Tibial nerve (tissue), 4 donors: Measurements from ENCODE around the gene SHISAL2A.

Source experiments
- EP300 ChIP-seq, 2 donors: sonication (generic); formaldehyde crosslinking; IDR thresholded peaks; one replicate each; pipeline ENCODE4 v1.6.1; 2017; ENCODE audit warnings: antibody characterized with exemption in 2 of 2, mild to moderate bottlenecking in 1 of 2
- POLR2A ChIP-seq, 2 donors: fragments of 450-650 bp; IDR thresholded peaks; one replicate each; pipeline ENCODE4 v1.6.1; 2017; ENCODE audit warnings: antibody characterized with exemption in 2 of 2, mild to moderate bottlenecking in 2 of 2, moderate library complexity in 2 of 2
- TF ChIP-seq, protein P1 (sequence below), 5 experiments: fragments of 200-600 bp in 3 of 5; fragments of 450-650 bp in 2 of 5; sonication (generic) in 3 of 5; IDR thresholded peaks; one replicate each; pipeline ENCODE4 v1.5.1; 2016 to 2019; ENCODE audit warnings: antibody characterized with exemption in 5 of 5, mild to moderate bottlenecking in 3 of 5, moderate library complexity in 2 of 5

- TF ChIP-seq EP300 (IDR thresholded peaks at IDR 0.05) (no peak), POLR2A (IDR thresholded peaks at IDR 0.05) (no peak)
- TF ChIP-seq, protein P1, sequence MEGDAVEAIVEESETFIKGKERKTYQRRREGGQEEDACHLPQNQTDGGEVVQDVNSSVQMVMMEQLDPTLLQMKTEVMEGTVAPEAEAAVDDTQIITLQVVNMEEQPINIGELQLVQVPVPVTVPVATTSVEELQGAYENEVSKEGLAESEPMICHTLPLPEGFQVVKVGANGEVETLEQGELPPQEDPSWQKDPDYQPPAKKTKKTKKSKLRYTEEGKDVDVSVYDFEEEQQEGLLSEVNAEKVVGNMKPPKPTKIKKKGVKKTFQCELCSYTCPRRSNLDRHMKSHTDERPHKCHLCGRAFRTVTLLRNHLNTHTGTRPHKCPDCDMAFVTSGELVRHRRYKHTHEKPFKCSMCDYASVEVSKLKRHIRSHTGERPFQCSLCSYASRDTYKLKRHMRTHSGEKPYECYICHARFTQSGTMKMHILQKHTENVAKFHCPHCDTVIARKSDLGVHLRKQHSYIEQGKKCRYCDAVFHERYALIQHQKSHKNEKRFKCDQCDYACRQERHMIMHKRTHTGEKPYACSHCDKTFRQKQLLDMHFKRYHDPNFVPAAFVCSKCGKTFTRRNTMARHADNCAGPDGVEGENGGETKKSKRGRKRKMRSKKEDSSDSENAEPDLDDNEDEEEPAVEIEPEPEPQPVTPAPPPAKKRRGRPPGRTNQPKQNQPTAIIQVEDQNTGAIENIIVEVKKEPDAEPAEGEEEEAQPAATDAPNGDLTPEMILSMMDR (IDR thresholded peaks at IDR 0.05), result no peak
Observed at GRCh38 chr1:52640697-52641096, 7.7 kb downstream of the SHISAL2A start.
